Upper lobe of right lung (tissue), 1 donor: Measurements from ENCODE around the gene TMEM116. TPM values are rescaled to one million over a fixed set of nuclear protein-coding genes. Genes with fewer than 3 reads are reported as not detected.
"Not testable (repeated sequence)": the region's sequence is repeated elsewhere in the genome, so short reads cannot be mapped to it uniquely, and the experiment has no call there.

ENCODE experiments used
- ATAC-seq: fragments of 200-7000 bp; cut with Tn5 transposase; one replicate; pipeline ENCODE4 v1.9.1; 2020; ENCODE audit warnings: mild to moderate bottlenecking, moderate library complexity
- DNase-seq: peaks from one replicate; pipeline ENCODE4 v3.0.0-alpha.2; 2020
- H3K27ac ChIP-seq: fragments of 200-600 bp; one replicate; pipeline ENCODE4 v1.8.0; 2022
- H3K27me3 ChIP-seq: fragments of 200-600 bp; one replicate; pipeline ENCODE4 v1.8.0; 2022; ENCODE audit warnings: mild to moderate bottlenecking
- H3K36me3 ChIP-seq: fragments of 200-600 bp; one replicate; pipeline ENCODE4 v1.8.0; 2022
- H3K4me1 ChIP-seq: fragments of 200-600 bp; one replicate; pipeline ENCODE4 v1.8.0; 2022
- H3K4me3 ChIP-seq: fragments of 200-600 bp; one replicate; pipeline ENCODE4 v1.8.0; 2022; ENCODE audit warnings: mild to moderate bottlenecking
- H3K9me3 ChIP-seq: fragments of 200-600 bp; one replicate; pipeline ENCODE4 v1.8.0; 2022
- CTCF ChIP-seq: fragments of 200-600 bp; IDR thresholded peaks from one replicate; pipeline ENCODE4 v1.8.0; 2022; ENCODE audit warnings: antibody characterized with exemption
- intact Hi-C: fragments of 100-400 bp; cut with DNase I; formaldehyde crosslinking; loops from one replicate; pipeline ENCODE4 v1.11.0; 2022
- total RNA-seq: library from RNA; stranded (reverse); fragmentation: NEBNext Ultra II Directional; extraction: Animal tissue kit (Norgen Biotek cat#: 25700); gene quantifications from one replicate; pipeline ENCODE4 v1.2.1, GENCODE V29; 2021
- donor health status: DM: no; HTN: yes; CAD: no; lungs with severe emphysema.

TMEM116 gene
- total RNA-seq, 1 donor from 2014 or later: 23.4 TPM

GRCh38 chr12:111997300-111997699, 15.7 kb downstream of the TMEM116 start:
- DNase-seq (no peak), ATAC-seq (no peak)
- H3K27ac ChIP-seq: no peak overlapping the region
- no peak for TF ChIP-seq CTCF
- intact Hi-C loops: no loop called here
- H3K4me3 ChIP-seq: no peak overlapping the region
- no peaks in the 10 kb centered on the region for H3K36me3 ChIP-seq
- H3K9me3 ChIP-seq: no peaks in the 10 kb centered on the region
- no peaks in the 10 kb centered on the region for H3K27me3 ChIP-seq
- peaks cover 3% of the 10 kb centered on the region for H3K4me1 ChIP-seq

- no peak overlapping the region for H3K4me3 ChIP-seq
- intact Hi-C loops: no loop called here
- no peak for TF ChIP-seq CTCF
- no peaks in the 10 kb centered on the region for H3K27me3 ChIP-seq
- H3K36me3 ChIP-seq: no peaks in the 10 kb centered on the region
- DNase-seq (no peak), ATAC-seq (no peak)
- no peak overlapping the region for H3K27ac ChIP-seq
- H3K9me3 ChIP-seq: no peaks in the 10 kb centered on the region
- H3K4me1 ChIP-seq: no peaks in the 10 kb centered on the region
Observed at GRCh38 chr12:111995782-111996480, 17.0 kb downstream of the TMEM116 start.

GRCh38 chr12:111994211-111995111, 18.5 kb downstream of the TMEM116 start:
- H3K27ac ChIP-seq, intact Hi-C loops: not testable (repeated sequence)
- H3K4me3 ChIP-seq: peak overlapping the region; percentile 23

GRCh38 chr12:111993292-111994150, 19.4 kb downstream of the TMEM116 start:
- ATAC-seq: no peak
- no peaks in the 10 kb centered on the region for H3K36me3 ChIP-seq
- no peaks in the 10 kb centered on the region for H3K4me1 ChIP-seq
- TF ChIP-seq CTCF: no peak
- intact Hi-C loops: no loop called here
- H3K27me3 ChIP-seq: no peaks in the 10 kb centered on the region
- H3K4me3 ChIP-seq: peak overlapping the region; percentile 23
- H3K9me3 ChIP-seq: no peaks in the 10 kb centered on the region
- DNase-seq: no peak
- no peak overlapping the region for H3K27ac ChIP-seq

More at GRCh38 chr12:111994211-111995111, 18.5 kb downstream of the TMEM116 start:
- not testable (repeated sequence) for ATAC-seq, H3K36me3 ChIP-seq, H3K9me3 ChIP-seq, H3K27me3 ChIP-seq, H3K4me1 ChIP-seq
- peak; percentile 55 for DNase-seq

GRCh38 chr12:111992464-111992863, 20.5 kb downstream of the TMEM116 start:
- H3K9me3 ChIP-seq: no peaks in the 10 kb centered on the region
- H3K36me3 ChIP-seq: no peaks in the 10 kb centered on the region
- no peak overlapping the region for H3K27ac ChIP-seq
- no peak for TF ChIP-seq CTCF
- no peaks in the 10 kb centered on the region for H3K4me1 ChIP-seq
- H3K4me3 ChIP-seq: no peak overlapping the region
- intact Hi-C loops: no loop called here
- DNase-seq (no peak), ATAC-seq (no peak)
- H3K27me3 ChIP-seq: no peaks in the 10 kb centered on the region
